ENCODE results near the gene CCSER1.

The CCSER1 gene

DNA sequence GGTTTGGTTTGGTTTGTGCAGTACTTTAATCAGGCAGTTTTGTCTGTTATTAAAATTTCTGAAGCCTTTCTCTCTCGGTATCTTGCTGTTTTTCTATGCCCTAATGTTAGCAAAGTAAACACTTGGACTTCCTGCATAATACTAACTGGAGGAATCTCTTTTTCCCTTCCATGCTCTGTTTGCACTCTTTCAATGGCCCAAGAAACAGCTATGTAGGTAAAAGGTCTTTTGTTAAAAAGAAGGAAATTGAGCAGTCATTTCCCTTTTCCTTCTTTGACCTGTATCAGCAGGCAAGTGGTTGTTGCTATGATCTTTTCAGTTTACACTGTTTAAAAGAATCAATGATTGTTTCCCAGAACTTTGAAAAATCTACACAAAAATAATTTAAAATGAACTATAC lies 82.7 kb downstream of the CCSER1 start:
- H3K14ac ChIP-seq (ENCODE audit: low read length), result no peak overlapping the region
- no CpG with 5 or more reads among the region's 1 CpG for WGBS (ENCODE audit: extremely low coverage, insufficient coverage, insufficient read length)
- H3K18ac ChIP-seq (ENCODE audit: low read length), result no peak overlapping the region
- peaks cover 14 to 15% of the 10 kb centered on the region in 2 experiments for H3K4me1 ChIP-seq (ENCODE audit: control insufficient read depth in 1 of 2, insufficient read depth in 2 of 2, low read length in 2 of 2)
- no peak overlapping the region for H3K23ac ChIP-seq (ENCODE audit: low read length)
- no peak overlapping the region for H4K12ac ChIP-seq (ENCODE audit: low read depth, low read length)
- H2BK5ac ChIP-seq (ENCODE audit: low read depth, low read length, poor library complexity), result no peak overlapping the region
- H3K79me2 ChIP-seq (ENCODE audit: control insufficient read depth, insufficient read depth, low read length, poor library complexity), result no peaks in the 10 kb centered on the region
- H3K4ac ChIP-seq (ENCODE audit: low read depth, low read length), result no peak overlapping the region
- no peak overlapping the region for H2BK12ac ChIP-seq (ENCODE audit: low read length)
- no peak for DNase-seq
- H3K9me3 ChIP-seq (ENCODE audit: insufficient read depth, low read depth, low read length), result no peaks in the 10 kb centered on the region
- H3K4me2 ChIP-seq (ENCODE audit: low read length), result no peak overlapping the region
- H4K91ac ChIP-seq (ENCODE audit: low read depth, low read length), result no peak overlapping the region
- no peaks in the 10 kb centered on the region for H3K36me3 ChIP-seq (ENCODE audit: control insufficient read depth in 1 of 2, insufficient read depth in 2 of 2, low read length in 2 of 2)
- H2BK120ac ChIP-seq (ENCODE audit: insufficient read depth, low read length, poor library complexity), result no peak overlapping the region
- H4K8ac ChIP-seq (ENCODE audit: low read depth, low read length), result no peak overlapping the region
- peaks cover 3% of the 10 kb centered on the region for H3K79me1 ChIP-seq (ENCODE audit: low read length)
- no peaks in the 10 kb centered on the region for H3K27me3 ChIP-seq (ENCODE audit: insufficient read depth, low read length)
- no peak overlapping the region for H2AK5ac ChIP-seq (ENCODE audit: low read length)
- H3K9ac ChIP-seq (ENCODE audit: low read length), result no peak overlapping the region
- H2AFZ ChIP-seq (ENCODE audit: insufficient read depth, low read length, poor library complexity), result no peak overlapping the region
- H3K27ac ChIP-seq (ENCODE audit: low read depth, low read length), result no peak overlapping the region
- H3K4me3 ChIP-seq (ENCODE audit: low read depth, low read length), result no peak overlapping the region

- WGBS (ENCODE audit: extremely low coverage, insufficient coverage, insufficient read length), result no CpG with 5 or more reads among the region's 1 CpG
- Histone ChIP-seq H3K4me2 (ENCODE audit: low read length) (no peak overlapping the region), H3K27ac (ENCODE audit: low read depth, low read length) (no peak overlapping the region), H4K91ac (ENCODE audit: low read depth, low read length) (no peak overlapping the region), H3K14ac (ENCODE audit: low read length) (no peak overlapping the region), H3K79me1 (ENCODE audit: low read length) (peaks cover 3% of the 10 kb centered on the region), H2BK5ac (ENCODE audit: low read depth, low read length, poor library complexity) (no peak overlapping the region), H3K23ac (ENCODE audit: low read length) (no peak overlapping the region), H2BK12ac (ENCODE audit: low read length) (no peak overlapping the region), H4K8ac (ENCODE audit: low read depth, low read length) (no peak overlapping the region), H3K79me2 (ENCODE audit: control insufficient read depth, insufficient read depth, low read length, poor library complexity) (no peaks in the 10 kb centered on the region), H3K36me3 (ENCODE audit: control insufficient read depth in 1 of 2, insufficient read depth in 2 of 2, low read length in 2 of 2) (no peaks in the 10 kb centered on the region), H4K12ac (ENCODE audit: low read depth, low read length) (no peak overlapping the region), H3K27me3 (ENCODE audit: insufficient read depth, low read length) (no peaks in the 10 kb centered on the region), H2AFZ (ENCODE audit: insufficient read depth, low read length, poor library complexity) (no peak overlapping the region), H2AK5ac (ENCODE audit: low read length) (no peak overlapping the region), H2BK120ac (ENCODE audit: insufficient read depth, low read length, poor library complexity) (no peak overlapping the region), H3K9ac (ENCODE audit: low read length) (no peak overlapping the region), H3K18ac (ENCODE audit: low read length) (no peak overlapping the region), H3K4ac (ENCODE audit: low read depth, low read length) (no peak overlapping the region), H3K4me3 (ENCODE audit: low read depth, low read length) (no peak overlapping the region), H3K4me1 (ENCODE audit: control insufficient read depth in 1 of 2, insufficient read depth in 2 of 2, low read length in 2 of 2) (peaks cover 15 to 16% of the 10 kb centered on the region in 2 experiments), H3K9me3 (ENCODE audit: insufficient read depth, low read depth, low read length) (no peaks in the 10 kb centered on the region)
- peak in 1 of 2 donors; percentile 85 for DNase-seq
Measured at GRCh38 chr4:90211174-90211573, 84.0 kb downstream of the CCSER1 start.

DNA sequence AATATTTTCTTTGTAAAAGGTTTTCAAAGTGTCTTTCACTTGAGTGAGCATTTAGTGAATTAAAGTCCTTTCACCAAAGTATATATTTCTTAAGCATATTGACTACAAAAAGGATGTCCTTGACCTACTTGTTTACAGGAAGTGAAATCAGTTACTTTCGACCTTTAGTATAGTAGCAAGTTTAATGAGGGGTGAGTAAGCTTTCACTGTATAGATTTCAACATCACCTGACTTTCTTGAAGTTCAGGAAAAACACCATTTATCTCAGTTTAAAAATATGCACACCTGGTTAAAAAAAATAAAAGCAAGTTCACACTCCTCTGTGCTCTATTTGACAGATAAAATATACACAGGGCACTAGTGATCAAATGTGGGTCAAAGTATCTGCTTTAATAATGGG lies 88.1 kb downstream of the CCSER1 start:
- H3K14ac ChIP-seq (ENCODE audit: low read length), result no peak overlapping the region
- H3K4me1 ChIP-seq (ENCODE audit: control insufficient read depth in 1 of 2, insufficient read depth in 2 of 2, low read length in 2 of 2), result peaks cover 0 to 5% of the 10 kb centered on the region in 2 experiments
- no peak overlapping the region for H3K4me3 ChIP-seq (ENCODE audit: low read depth, low read length)
- no peak overlapping the region for H2BK120ac ChIP-seq (ENCODE audit: insufficient read depth, low read length, poor library complexity)
- H4K91ac ChIP-seq (ENCODE audit: low read depth, low read length), result no peak overlapping the region
- no CpG with 5 or more reads among the region's 1 CpG for WGBS (ENCODE audit: extremely low coverage, insufficient coverage, insufficient read length)
- no peaks in the 10 kb centered on the region for H3K9me3 ChIP-seq (ENCODE audit: insufficient read depth, low read depth, low read length)
- no peak overlapping the region for H3K4me2 ChIP-seq (ENCODE audit: low read length)
- H2BK5ac ChIP-seq (ENCODE audit: low read depth, low read length, poor library complexity), result no peak overlapping the region
- H3K4ac ChIP-seq (ENCODE audit: low read depth, low read length), result no peak overlapping the region
- no peak overlapping the region for H2BK12ac ChIP-seq (ENCODE audit: low read length)
- no peak overlapping the region for H2AFZ ChIP-seq (ENCODE audit: insufficient read depth, low read length, poor library complexity)
- no peak overlapping the region for H3K9ac ChIP-seq (ENCODE audit: low read length)
- no peaks in the 10 kb centered on the region for H3K36me3 ChIP-seq (ENCODE audit: control insufficient read depth in 1 of 2, insufficient read depth in 2 of 2, low read length in 2 of 2)
- no peak overlapping the region for H2AK5ac ChIP-seq (ENCODE audit: low read length)
- no peak overlapping the region for H4K8ac ChIP-seq (ENCODE audit: low read depth, low read length)
- peak; percentile 13 to 95 for DNase-seq
- H3K79me2 ChIP-seq (ENCODE audit: control insufficient read depth, insufficient read depth, low read length, poor library complexity), result no peaks in the 10 kb centered on the region
- H3K27ac ChIP-seq (ENCODE audit: low read depth, low read length), result peak overlapping the region; percentile 40
- H3K23ac ChIP-seq (ENCODE audit: low read length), result no peak overlapping the region
- no peak overlapping the region for H4K12ac ChIP-seq (ENCODE audit: low read depth, low read length)
- H3K79me1 ChIP-seq (ENCODE audit: low read length), result no peaks in the 10 kb centered on the region
- H3K18ac ChIP-seq (ENCODE audit: low read length), result no peak overlapping the region
- H3K27me3 ChIP-seq (ENCODE audit: insufficient read depth, low read length), result no peaks in the 10 kb centered on the region

GRCh38 chr4:90219822-90220221 lies 92.6 kb downstream of the CCSER1 start:
- peaks cover 0 to 2% of the 10 kb centered on the region in 2 experiments for H3K4me1 ChIP-seq (ENCODE audit: control insufficient read depth in 1 of 2, insufficient read depth in 2 of 2, low read length in 2 of 2)
- no CpG with 5 or more reads among the region's 3 CpGs for WGBS (ENCODE audit: extremely low coverage, insufficient coverage, insufficient read length)
- no peak overlapping the region for H2BK5ac ChIP-seq (ENCODE audit: low read depth, low read length, poor library complexity)
- no peaks in the 10 kb centered on the region for H3K79me2 ChIP-seq (ENCODE audit: control insufficient read depth, insufficient read depth, low read length, poor library complexity)
- H3K23ac ChIP-seq (ENCODE audit: low read length), result no peak overlapping the region
- no peak overlapping the region for H3K4me2 ChIP-seq (ENCODE audit: low read length)
- H3K18ac ChIP-seq (ENCODE audit: low read length), result no peak overlapping the region
- no peak overlapping the region for H3K27ac ChIP-seq (ENCODE audit: low read depth, low read length)
- no peak overlapping the region for H3K9ac ChIP-seq (ENCODE audit: low read length)
- no peaks in the 10 kb centered on the region for H3K9me3 ChIP-seq (ENCODE audit: insufficient read depth, low read depth, low read length)
- no peak overlapping the region for H4K12ac ChIP-seq (ENCODE audit: low read depth, low read length)
- H3K4ac ChIP-seq (ENCODE audit: low read depth, low read length), result no peak overlapping the region
- no peak overlapping the region for H3K4me3 ChIP-seq (ENCODE audit: low read depth, low read length)
- no peak overlapping the region for H2AFZ ChIP-seq (ENCODE audit: insufficient read depth, low read length, poor library complexity)
- no peak overlapping the region for H4K91ac ChIP-seq (ENCODE audit: low read depth, low read length)
- no peak overlapping the region for H2AK5ac ChIP-seq (ENCODE audit: low read length)
- no peaks in the 10 kb centered on the region for H3K27me3 ChIP-seq (ENCODE audit: insufficient read depth, low read length)
- no peaks in the 10 kb centered on the region for H3K79me1 ChIP-seq (ENCODE audit: low read length)
- no peak overlapping the region for H4K8ac ChIP-seq (ENCODE audit: low read depth, low read length)
- H3K36me3 ChIP-seq (ENCODE audit: control insufficient read depth in 1 of 2, insufficient read depth in 2 of 2, low read length in 2 of 2), result no peaks in the 10 kb centered on the region
- no peak for DNase-seq
- H2BK120ac ChIP-seq (ENCODE audit: insufficient read depth, low read length, poor library complexity), result no peak overlapping the region
- no peak overlapping the region for H2BK12ac ChIP-seq (ENCODE audit: low read length)
- no peak overlapping the region for H3K14ac ChIP-seq (ENCODE audit: low read length)

Data from trophoblast cell (in vitro differentiated cells and primary cell).